Common myeloid progenitor, CD34-positive (primary cell): ENCODE data around the gene KCNH5.

Source experiments
- CTCF ChIA-PET: fragments of 350-600 bp; sonication (Branson Sonifier 250); formaldehyde crosslinking; loops from one replicate; lab custom pipeline; 2021; ENCODE audit warnings: antibody characterized with exemption; lab: Charles Lee
- POLR2A ChIA-PET: fragments of 350-600 bp; sonication (Branson Sonifier 250); formaldehyde crosslinking; loops from one replicate; lab custom pipeline; 2021; ENCODE audit warnings: antibody characterized with exemption; lab: Charles Lee
- DNase-seq, 3 donors: peaks; one replicate each; pipeline versions ENCODE4 v3.0.0 to v3.0.0-alpha.2; 2013
- H3K27ac ChIP-seq, 2 experiments: 1 replicate in 1 of 2; 2 replicates in 1 of 2; pipeline ENCODE4 v1.7.0; 2013; ENCODE audit warnings: inconsistent platforms in 2 of 2, low read length in 2 of 2, mild to moderate bottlenecking in 2 of 2, low read depth in 1 of 2, moderate library complexity in 1 of 2; ENCODE audit not compliant: severe bottlenecking in 2 of 2, insufficient read depth in 1 of 2, poor library complexity in 1 of 2
- H3K27me3 ChIP-seq, 5 experiments: replicated peaks in 2 of 5; 1 replicate in 3 of 5; 2 replicates in 2 of 5; pipeline versions ENCODE4 v1.6.1 to v1.7.0; 2013; ENCODE audit warnings: low read length in 4 of 5, mild to moderate bottlenecking in 2 of 5, moderate library complexity in 2 of 5, inconsistent platforms in 1 of 5; ENCODE audit not compliant: insufficient read depth in 5 of 5, control insufficient read depth in 4 of 5
- H3K36me3 ChIP-seq, 4 experiments: 1 replicate in 2 of 4; 2 replicates in 2 of 4; pipeline versions ENCODE4 v1.6.1 to v1.7.0; 2013; ENCODE audit warnings: low read length in 3 of 4, control low read depth in 1 of 4, mild to moderate bottlenecking in 1 of 4; ENCODE audit not compliant: control insufficient read depth in 4 of 4, insufficient read depth in 4 of 4
- H3K4me1 ChIP-seq, 4 experiments: 1 replicate in 3 of 4; 2 replicates in 1 of 4; pipeline versions ENCODE4 v1.6.1 to v1.7.1; 2013; ENCODE audit warnings: low read length in 3 of 4, mild to moderate bottlenecking in 3 of 4, control low read depth in 1 of 4, inconsistent platforms in 1 of 4, moderate library complexity in 1 of 4; ENCODE audit not compliant: control insufficient read depth in 4 of 4, insufficient read depth in 4 of 4; ENCODE audit errors: control extremely low read depth in 1 of 4
- H3K4me3 ChIP-seq, 7 experiments: 1 replicate in 4 of 7; 2 replicates in 3 of 7; pipeline versions ENCODE4 v1.5.1 to v1.7.0; 2013; ENCODE audit warnings: mild to moderate bottlenecking in 7 of 7, low read length in 6 of 7, moderate library complexity in 6 of 7, inconsistent platforms in 2 of 7, low read depth in 2 of 7, control low read depth in 1 of 7; ENCODE audit not compliant: insufficient read depth in 4 of 7, control insufficient read depth in 1 of 7; ENCODE audit errors: extremely low read depth in 1 of 7
- H3K9me3 ChIP-seq, 5 experiments: 1 replicate in 4 of 5; 2 replicates in 1 of 5; pipeline versions ENCODE4 v1.6.1 to v1.7.1; 2013; ENCODE audit warnings: low read length in 4 of 5, mild to moderate bottlenecking in 2 of 5, inconsistent platforms in 1 of 5, low read depth in 1 of 5, moderate library complexity in 1 of 5; ENCODE audit not compliant: control insufficient read depth in 4 of 5, insufficient read depth in 2 of 5; ENCODE audit errors: control extremely low read depth in 1 of 5
- WGBS: methylation state at CpG from one replicate; pipeline ENCODE4 v1.1.5; 2013; ENCODE audit not compliant: insufficient coverage; 5-methylcytosine and 5-hydroxymethylcytosine counted together

Gene KCNH5

GRCh38 chr14:62684376-62684775 lies 360.9 kb downstream of the KCNH5 start:
- POLR2A ChIA-PET, result no interaction called here
- no peak for DNase-seq
- Histone ChIP-seq H3K4me3 (no peak overlapping the region), H3K4me1 (no peaks in the 10 kb centered on the region), H3K9me3 (peaks cover 0 to 8% (median 0%) of the 10 kb centered on the region in 5 experiments), H3K27me3 (no peaks in the 10 kb centered on the region), H3K27ac (no peak overlapping the region), H3K36me3 (no peaks in the 10 kb centered on the region)
- WGBS, result no CpG with 5 or more reads among the region's 2 CpGs
- CTCF ChIA-PET, result no interaction called here

- WGBS, result 90% methylated on average over 7 of the region's 7 CpGs
- POLR2A ChIA-PET, result interaction anchor here (0.5 kb wide), 1 partner anchor 201 kb away, joined by 4 read pairs; no protein-coding TSS in a partner anchor
- H3K27ac ChIP-seq, result no peak overlapping the region
- H3K36me3 ChIP-seq, result no peaks in the 10 kb centered on the region
- DNase-seq, result no peak
- no peaks in the 10 kb centered on the region for H3K27me3 ChIP-seq
- CTCF ChIA-PET, result interaction anchor here (0.6 to 1.2 kb wide), 2 partner anchors 15 to 234 kb away, joined by 3 read pairs; no protein-coding TSS in a partner anchor
- no peaks in the 10 kb centered on the region for H3K9me3 ChIP-seq
- no peaks in the 10 kb centered on the region for H3K4me1 ChIP-seq
- H3K4me3 ChIP-seq, result no peak overlapping the region
Measured at GRCh38 chr14:62682208-62682607, 363.1 kb downstream of the KCNH5 start.

GRCh38 chr14:62674563-62675237 lies 370.6 kb downstream of the KCNH5 start:
- peak in 2 of 3 donors; percentile 0 to 1 for DNase-seq
- no peaks in the 10 kb centered on the region for H3K27me3 ChIP-seq
- no peaks in the 10 kb centered on the region for H3K4me1 ChIP-seq
- H3K9me3 ChIP-seq, result no peaks in the 10 kb centered on the region
- ChIA-PET CTCF (no interaction called here), POLR2A (no interaction called here)
- 56% methylated on average over 2 of the region's 4 CpGs for WGBS
- H3K4me3 ChIP-seq, result no peak overlapping the region
- H3K27ac ChIP-seq, result no peak overlapping the region
- H3K36me3 ChIP-seq, result no peaks in the 10 kb centered on the region

- POLR2A ChIA-PET, result no interaction called here
- H3K4me1 ChIP-seq, result no peaks in the 10 kb centered on the region
- H3K9me3 ChIP-seq, result no peaks in the 10 kb centered on the region
- H3K27ac ChIP-seq, result no peak overlapping the region
- 93% methylated on average over 3 of the region's 4 CpGs for WGBS
- DNase-seq, result no peak
- H3K36me3 ChIP-seq, result no peaks in the 10 kb centered on the region
- no peak overlapping the region for H3K4me3 ChIP-seq
- no peaks in the 10 kb centered on the region for H3K27me3 ChIP-seq
- CTCF ChIA-PET, result no interaction called here
Measured at GRCh38 chr14:62673014-62673755, 372.1 kb downstream of the KCNH5 start.

- H3K27me3 ChIP-seq, result no peaks in the 10 kb centered on the region
- H3K36me3 ChIP-seq, result no peaks in the 10 kb centered on the region
- 86% methylated on average over 1 of the region's 2 CpGs for WGBS
- H3K27ac ChIP-seq, result no peak overlapping the region
- no peaks in the 10 kb centered on the region for H3K4me1 ChIP-seq
- H3K9me3 ChIP-seq, result no peaks in the 10 kb centered on the region
- ChIA-PET POLR2A (no interaction called here), CTCF (no interaction called here)
- DNase-seq, result no peak
- no peak overlapping the region for H3K4me3 ChIP-seq
Measured at GRCh38 chr14:62670526-62670925, 374.7 kb downstream of the KCNH5 start.

- ChIA-PET POLR2A (no interaction called here), CTCF (interaction anchor here (0.7 kb wide), 1 partner anchor 15 kb away, joined by 3 read pairs; no protein-coding TSS in a partner anchor)
- DNase-seq, result no peak
- H3K9me3 ChIP-seq, result no peaks in the 10 kb centered on the region
- no peaks in the 10 kb centered on the region for H3K4me1 ChIP-seq
- no peak overlapping the region for H3K27ac ChIP-seq
- 100% methylated on average over 1 of the region's 4 CpGs for WGBS
- no peaks in the 10 kb centered on the region for H3K27me3 ChIP-seq
- H3K36me3 ChIP-seq, result no peaks in the 10 kb centered on the region
- H3K4me3 ChIP-seq, result no peak overlapping the region
Measured at GRCh38 chr14:62667421-62667914, 377.8 kb downstream of the KCNH5 start.

- DNase-seq, result no peak
- ChIA-PET POLR2A (no interaction called here), CTCF (no interaction called here)
- no peaks in the 10 kb centered on the region for H3K27me3 ChIP-seq
- no peaks in the 10 kb centered on the region for H3K36me3 ChIP-seq
- H3K9me3 ChIP-seq, result no peaks in the 10 kb centered on the region
- H3K27ac ChIP-seq, result no peak overlapping the region
- no peaks in the 10 kb centered on the region for H3K4me1 ChIP-seq
- 54% methylated on average over 3 of the region's 3 CpGs for WGBS
- no peak overlapping the region for H3K4me3 ChIP-seq
Measured at GRCh38 chr14:62665286-62665685, 380.0 kb downstream of the KCNH5 start.
